GM21515 (cell line): ENCODE results near the gene SETBP1.
A peak's percentile ranks its signal among the peaks of the same experiment; 100 is the strongest.

Source experiments
- ATAC-seq: cut with Tn5 transposase; IDR thresholded peaks from one replicate; pipeline ENCODE4 v1.9.1; 2021; ENCODE audit not compliant: unreplicated experiment

Gene SETBP1

DNA sequence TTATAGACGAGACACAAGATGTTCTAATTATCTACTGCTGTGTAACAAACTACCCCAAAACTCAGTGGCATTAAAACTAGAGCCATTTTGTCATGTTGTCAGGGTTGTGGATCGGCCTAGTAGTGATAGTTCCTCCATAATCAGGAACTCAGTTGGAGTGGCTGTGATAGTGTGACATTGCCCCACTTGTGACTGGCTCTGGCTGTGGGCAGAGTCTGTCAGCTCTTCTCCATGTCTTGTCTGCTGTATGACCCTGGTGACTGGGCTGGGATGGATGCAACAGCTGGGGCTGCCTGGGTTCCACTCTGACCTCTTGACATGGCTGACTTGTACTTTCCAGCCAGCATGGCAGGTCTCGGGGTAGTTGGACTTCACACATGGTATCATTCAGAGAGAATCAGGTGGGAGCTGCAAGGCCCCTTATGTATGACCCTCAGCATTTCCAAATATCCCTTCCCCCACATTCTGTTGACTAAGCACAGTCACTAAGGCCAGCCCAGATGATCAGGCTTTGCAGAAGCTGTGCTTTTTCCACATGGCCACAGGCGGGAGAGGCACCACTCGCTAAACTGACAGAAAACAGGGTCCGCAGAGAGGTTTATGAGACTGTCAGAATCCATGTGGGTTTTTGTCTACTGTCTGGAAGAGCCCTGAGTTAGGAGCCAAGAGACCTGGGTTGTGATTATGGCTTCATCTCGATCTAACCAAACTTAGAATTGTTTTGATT lies 50.3 kb downstream of the SETBP1 start:
- no peak for ATAC-seq

DNA sequence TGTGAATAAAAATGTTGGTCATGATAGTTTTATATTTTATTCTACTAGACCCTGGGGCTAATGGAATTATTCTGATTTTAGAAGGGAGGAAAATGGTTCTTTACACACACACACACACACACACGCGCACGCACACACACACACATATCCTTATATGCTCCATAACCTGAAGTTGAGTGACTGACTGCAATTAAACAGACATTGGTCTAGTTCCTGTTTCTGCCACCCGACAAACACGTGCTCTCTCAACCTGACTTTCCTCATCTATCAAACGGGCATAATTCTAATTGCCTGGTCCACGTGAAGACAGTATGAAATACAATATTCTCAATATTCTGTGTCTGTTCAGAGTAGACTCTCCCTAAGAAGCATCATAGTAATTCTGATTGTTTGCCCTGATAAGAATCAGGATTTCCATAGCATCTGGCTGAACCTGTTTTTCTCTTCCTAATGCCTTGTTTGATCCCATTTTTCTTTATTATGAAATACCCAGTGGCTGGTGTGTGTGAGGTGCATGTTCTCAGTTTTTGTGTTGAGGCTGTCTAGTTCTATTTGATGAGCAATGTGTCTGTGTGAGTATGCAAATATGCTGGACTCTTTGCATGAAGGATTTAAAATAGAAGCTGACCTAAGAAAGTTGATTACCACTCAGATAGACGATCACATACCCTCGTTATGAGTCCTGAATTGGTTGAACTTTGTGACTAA lies 51.0 kb downstream of the SETBP1 start:
- ATAC-seq = peak; percentile 42

GRCh38 chr18:44732238-44732563 lies 51.5 kb downstream of the SETBP1 start:
- no peak for ATAC-seq

DNA sequence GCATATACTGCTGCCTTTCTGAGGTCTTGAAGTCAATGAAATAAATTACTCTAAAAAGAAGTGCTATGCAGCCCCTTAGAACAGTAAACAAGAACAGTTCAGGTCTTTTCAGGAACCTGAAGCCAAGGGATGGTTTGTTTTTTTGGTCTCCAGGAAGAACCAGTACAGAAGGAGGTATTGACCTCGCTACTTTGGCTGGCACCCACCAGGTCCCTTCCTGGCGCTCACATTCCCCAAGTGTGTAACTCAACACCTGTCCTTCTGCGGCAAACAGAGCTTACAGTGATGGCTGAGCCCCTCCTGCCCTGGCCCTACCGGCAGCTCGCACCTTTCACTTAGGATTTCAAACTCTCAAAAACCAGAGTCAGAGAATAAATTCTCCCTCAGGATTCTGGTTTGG lies 51.9 kb downstream of the SETBP1 start:
- ATAC-seq = no peak

GRCh38 chr18:44733069-44733753 lies 52.5 kb downstream of the SETBP1 start:
- no peak for ATAC-seq

DNA sequence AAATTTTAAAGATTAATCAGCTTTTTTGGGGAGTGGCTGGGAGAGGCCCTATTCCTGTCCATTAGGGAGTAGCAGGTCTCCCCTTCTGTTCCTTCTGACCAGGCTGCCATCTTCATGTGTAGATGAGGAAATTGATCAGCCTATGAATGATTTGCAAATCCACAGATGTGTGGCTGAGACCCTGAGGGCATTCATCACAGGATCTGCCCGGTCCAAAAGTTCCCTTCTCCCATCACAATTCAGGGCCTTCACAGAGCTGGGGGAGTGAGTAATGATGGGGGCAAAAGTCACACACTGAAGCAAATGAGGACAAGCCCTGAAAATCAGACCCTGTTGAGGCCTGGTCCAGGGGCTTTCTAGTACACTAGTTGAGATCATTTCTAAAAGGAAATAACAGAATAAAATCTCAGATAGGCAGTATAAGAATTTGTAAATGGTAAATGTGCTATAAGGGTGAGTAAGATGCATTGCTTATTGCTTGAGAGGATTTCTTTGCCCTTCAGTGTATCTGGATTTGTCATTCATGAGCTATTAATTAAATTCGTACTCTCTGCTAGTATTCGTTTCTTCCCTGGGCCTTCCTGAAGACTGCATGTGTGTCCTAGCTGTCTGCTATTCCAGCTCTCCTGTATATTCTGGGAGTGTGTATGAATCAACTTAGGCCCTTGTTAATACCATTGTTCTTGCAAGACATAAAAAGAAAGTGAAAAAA lies 53.2 kb downstream of the SETBP1 start:
- ATAC-seq = no peak

DNA sequence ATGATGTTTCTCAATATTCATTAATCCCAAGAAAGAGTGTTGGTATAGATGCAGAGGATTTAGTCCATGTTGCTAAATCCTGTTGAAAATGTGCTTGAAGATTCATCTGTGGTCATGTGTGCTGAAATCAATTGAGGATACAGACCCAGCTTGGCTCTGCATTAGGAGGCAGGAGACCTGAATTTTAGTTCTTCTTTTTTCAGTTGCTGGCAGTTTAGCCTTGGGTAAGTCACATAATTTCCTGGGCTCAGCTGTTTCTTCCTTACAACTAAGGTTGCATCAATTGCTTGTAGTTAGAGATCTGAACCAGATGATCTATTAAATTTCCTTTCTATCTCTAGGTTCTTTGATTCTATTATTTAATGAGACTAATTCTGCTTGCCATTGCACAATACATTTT lies 54.4 kb downstream of the SETBP1 start:
- ATAC-seq = no peak

GRCh38 chr18:44736664-44737380 lies 56.1 kb downstream of the SETBP1 start:
- no peak for ATAC-seq

DNA sequence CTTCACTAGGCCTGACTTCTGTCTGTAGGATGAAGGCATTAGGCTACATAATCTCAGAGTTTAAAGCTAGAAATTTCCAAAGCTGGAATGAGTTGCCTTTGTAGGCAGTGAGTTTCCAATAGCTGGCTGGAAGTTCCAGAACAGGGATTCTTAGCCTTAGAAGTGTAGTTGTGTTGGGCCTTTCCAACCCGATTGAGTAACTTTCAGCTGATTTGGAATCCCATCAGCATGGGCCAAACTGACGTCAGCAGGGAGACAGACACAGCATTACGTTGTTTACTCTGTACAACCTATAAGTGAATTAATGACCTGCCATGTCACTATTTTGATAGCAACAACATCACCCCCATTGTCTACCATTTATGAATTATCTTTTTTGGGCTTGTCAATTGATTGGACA lies 56.9 kb downstream of the SETBP1 start:
- no peak for ATAC-seq

DNA sequence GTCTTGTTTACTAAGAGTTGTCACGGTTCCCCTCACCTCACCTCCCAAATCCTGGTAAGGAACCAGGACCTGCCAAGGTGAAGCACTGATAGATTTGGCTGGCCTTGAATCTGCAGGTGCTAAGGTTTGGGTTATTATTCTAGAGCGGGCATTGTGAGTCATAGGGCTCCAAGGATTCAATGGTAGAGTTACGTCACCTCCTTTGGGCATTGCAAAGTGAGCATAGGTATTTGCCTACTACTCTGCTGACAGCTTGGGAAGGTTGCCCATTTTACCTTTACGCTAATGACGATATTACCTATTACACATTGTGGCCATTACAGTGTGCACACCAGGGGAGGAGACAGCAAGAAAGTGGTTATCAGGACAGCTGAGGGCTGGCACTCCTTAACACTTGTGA lies 59.3 kb downstream of the SETBP1 start:
- ATAC-seq = no peak

DNA sequence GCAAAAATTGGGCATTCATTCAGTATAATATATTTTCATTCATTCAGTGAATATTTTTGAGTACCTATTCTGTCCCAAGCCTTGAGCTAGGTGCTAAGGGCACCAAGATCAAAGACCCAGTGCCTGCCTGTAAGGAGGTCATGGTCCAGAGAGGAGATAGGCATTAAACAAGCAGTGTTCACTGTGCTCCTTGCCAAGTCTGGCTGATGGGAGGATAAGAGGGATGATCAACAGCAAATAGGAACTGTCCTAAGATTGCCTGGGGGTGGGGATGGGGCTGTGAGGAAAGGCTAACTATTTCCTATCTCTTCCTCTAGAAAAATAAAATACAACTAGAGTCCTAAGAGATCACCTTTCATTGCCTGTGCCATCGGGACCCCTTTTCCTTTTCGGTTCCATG lies 60.4 kb downstream of the SETBP1 start:
- no peak for ATAC-seq

DNA sequence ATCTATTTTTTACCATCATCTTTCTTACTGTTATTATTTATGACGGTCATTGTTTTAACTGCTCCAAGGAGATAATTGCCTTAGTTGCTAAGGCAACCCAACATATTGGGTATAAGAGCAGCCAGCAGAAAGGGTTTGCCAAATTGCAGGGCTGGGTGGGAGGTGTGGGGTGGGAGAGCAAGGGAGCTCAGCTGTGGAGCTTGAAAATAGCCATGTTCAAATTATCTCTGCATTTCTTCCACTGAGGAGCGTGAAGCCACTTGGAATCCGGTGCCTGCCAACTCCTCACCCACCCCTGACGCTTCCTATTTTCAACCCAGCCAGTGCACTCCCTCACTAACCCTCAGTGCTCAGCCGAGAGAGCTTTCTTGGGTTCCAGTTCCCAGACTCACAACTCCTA lies 60.8 kb downstream of the SETBP1 start:
- ATAC-seq = no peak

DNA sequence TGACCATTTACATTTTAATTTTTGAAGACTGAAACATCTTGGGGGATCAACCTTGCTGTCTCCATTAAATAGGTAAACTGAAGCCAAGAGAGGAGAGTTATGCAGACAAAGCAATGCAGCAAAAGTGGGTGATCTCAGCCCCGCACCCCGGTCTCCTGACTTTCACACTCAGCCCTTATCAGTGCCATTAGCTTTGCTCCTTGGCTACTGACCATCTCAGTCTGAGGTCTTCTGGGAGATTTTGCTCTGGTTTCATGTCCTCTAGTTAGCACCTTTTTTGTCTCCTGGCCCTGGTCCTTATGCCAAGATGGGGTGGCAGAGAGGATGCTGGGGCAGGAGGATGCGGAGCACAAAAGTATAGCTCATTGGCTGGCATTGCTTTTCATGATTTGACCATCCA lies 61.4 kb downstream of the SETBP1 start:
- ATAC-seq = no peak

DNA sequence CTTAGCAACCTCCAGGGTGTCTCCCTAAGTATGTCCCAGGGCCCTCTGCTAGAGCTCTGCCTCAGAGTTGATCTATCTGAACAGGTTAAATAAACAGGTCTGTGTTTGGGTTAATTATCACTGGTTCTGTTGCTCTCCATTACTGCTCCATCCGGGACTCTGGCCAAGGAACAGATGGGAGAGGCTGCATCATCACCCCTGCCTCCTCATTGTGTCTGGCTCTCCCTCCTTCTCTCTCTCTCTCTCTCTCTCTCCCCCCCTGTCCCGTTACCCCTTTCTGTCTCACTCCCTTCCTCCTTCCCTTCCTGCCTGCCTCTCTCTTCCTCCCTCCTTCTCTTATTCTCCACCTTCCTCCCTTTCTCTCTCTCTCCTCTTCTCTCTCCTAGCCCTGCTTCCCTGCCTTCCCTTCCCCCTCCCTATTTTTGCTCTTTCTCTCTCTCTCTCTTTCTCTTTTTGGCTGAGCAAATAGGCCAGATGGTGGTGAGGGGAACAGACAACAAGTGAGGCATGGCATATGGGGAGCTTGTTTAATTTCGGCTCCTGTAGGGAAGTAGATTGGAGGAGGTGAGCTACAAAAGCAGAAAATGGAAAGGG lies 62.1 kb downstream of the SETBP1 start:
- no peak for ATAC-seq

DNA sequence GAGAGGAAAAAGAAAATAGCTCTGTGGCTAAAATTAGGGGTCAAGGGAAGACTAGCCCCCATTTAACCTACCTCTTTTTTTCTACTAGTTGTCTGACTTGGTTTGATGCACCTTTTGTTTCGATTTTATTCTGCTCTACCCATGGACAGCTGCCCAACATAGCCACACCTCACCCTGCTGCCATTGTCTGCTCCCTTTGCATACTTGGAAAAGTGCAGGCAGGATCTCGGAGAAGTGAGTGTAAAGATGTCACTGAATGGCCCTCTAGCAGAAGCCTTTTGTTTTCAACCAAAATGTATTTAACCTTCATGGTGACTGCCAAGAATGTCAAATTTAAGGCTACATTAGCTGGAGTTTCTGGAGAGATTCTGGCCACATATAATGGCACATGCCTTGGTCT lies 62.9 kb downstream of the SETBP1 start:
- ATAC-seq = no peak

- ATAC-seq = no peak
Measured at GRCh38 chr18:44744161-44745121, 63.8 kb downstream of the SETBP1 start.

DNA sequence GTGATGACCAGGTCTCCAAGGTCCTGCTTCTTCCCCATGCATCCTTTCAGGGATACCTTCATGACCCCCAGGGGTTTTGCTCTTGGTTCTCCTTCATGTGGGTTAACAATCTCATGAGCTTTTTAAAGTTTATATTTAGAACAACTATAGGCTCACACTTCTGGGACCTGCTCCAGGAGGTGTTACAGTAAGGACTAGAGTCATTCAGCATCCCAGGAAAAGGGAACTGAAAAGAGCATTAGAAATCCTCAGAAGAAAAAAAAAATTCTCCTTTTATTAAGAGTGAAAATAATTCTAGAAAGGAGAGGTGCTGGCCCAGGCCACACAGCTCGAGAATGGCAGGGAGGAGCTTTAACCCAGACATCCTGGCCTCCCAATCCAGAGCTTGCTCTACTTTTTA lies 66.5 kb downstream of the SETBP1 start:
- ATAC-seq = no peak

DNA sequence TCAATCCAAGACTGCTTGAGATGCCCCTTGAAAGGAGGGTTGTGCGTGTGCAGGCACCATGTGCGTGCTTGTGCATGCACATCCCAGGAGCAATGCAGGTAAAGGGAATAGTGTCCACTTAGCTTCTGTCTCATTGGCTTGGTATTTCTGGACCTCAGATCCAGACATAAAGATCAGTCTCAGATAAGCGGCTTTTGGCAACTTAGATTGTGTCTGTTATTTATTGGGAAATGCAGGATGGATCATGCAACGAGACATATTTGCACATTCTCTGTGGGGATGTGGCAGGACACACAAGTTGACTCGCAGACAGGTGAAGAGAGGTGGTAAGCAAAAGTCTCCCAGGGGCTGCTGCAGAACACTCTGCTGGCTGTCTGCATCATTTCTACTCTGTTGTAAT lies 67.9 kb downstream of the SETBP1 start:
- no peak for ATAC-seq

DNA sequence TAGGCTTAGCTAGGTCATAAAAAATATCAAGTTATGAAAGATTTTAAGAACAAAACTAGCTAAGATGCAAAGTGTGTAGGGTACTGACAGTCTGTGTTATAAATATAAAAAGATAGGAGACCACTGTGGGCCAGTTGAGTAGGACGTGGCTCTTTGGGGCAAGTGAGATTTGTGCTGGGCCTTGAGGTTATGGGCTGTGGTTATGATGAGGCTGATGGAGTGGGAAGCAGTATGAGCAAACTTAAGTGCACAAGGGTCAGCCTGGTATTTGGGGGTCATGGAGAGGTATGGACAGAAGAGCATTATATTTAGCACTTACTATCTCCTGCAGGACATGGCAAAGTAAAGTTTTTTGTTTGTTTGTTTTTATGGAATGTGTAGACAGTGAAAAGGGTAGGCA lies 70.1 kb downstream of the SETBP1 start:
- no peak for ATAC-seq

- ATAC-seq = no peak
Measured at GRCh38 chr18:44754567-44754966, 73.9 kb downstream of the SETBP1 start.
